Measurements from ENCODE around the gene CMYA5.

- TF ChIP-seq CTCF (IDR thresholded peaks at IDR 0.05; ENCODE audit: poor library complexity) (no peak), EZH2 (IDR thresholded peaks at IDR 0.05; ENCODE audit: borderline replicate concordance) (no peak)
Observed at GRCh38 chr5:79785983-79786382, 96.3 kb downstream of the CMYA5 start.
